ENCODE measurements around the gene POLA1.
A peak's percentile ranks its signal among the peaks of the same experiment; 100 is the strongest.
"Not testable (repeated sequence)": the region's sequence is repeated elsewhere in the genome, so short reads cannot be mapped to it uniquely, and the experiment has no call there.

POLA1 gene, protein sequence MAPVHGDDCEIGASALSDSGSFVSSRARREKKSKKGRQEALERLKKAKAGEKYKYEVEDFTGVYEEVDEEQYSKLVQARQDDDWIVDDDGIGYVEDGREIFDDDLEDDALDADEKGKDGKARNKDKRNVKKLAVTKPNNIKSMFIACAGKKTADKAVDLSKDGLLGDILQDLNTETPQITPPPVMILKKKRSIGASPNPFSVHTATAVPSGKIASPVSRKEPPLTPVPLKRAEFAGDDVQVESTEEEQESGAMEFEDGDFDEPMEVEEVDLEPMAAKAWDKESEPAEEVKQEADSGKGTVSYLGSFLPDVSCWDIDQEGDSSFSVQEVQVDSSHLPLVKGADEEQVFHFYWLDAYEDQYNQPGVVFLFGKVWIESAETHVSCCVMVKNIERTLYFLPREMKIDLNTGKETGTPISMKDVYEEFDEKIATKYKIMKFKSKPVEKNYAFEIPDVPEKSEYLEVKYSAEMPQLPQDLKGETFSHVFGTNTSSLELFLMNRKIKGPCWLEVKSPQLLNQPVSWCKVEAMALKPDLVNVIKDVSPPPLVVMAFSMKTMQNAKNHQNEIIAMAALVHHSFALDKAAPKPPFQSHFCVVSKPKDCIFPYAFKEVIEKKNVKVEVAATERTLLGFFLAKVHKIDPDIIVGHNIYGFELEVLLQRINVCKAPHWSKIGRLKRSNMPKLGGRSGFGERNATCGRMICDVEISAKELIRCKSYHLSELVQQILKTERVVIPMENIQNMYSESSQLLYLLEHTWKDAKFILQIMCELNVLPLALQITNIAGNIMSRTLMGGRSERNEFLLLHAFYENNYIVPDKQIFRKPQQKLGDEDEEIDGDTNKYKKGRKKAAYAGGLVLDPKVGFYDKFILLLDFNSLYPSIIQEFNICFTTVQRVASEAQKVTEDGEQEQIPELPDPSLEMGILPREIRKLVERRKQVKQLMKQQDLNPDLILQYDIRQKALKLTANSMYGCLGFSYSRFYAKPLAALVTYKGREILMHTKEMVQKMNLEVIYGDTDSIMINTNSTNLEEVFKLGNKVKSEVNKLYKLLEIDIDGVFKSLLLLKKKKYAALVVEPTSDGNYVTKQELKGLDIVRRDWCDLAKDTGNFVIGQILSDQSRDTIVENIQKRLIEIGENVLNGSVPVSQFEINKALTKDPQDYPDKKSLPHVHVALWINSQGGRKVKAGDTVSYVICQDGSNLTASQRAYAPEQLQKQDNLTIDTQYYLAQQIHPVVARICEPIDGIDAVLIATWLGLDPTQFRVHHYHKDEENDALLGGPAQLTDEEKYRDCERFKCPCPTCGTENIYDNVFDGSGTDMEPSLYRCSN (N-terminal part only)

DNA sequence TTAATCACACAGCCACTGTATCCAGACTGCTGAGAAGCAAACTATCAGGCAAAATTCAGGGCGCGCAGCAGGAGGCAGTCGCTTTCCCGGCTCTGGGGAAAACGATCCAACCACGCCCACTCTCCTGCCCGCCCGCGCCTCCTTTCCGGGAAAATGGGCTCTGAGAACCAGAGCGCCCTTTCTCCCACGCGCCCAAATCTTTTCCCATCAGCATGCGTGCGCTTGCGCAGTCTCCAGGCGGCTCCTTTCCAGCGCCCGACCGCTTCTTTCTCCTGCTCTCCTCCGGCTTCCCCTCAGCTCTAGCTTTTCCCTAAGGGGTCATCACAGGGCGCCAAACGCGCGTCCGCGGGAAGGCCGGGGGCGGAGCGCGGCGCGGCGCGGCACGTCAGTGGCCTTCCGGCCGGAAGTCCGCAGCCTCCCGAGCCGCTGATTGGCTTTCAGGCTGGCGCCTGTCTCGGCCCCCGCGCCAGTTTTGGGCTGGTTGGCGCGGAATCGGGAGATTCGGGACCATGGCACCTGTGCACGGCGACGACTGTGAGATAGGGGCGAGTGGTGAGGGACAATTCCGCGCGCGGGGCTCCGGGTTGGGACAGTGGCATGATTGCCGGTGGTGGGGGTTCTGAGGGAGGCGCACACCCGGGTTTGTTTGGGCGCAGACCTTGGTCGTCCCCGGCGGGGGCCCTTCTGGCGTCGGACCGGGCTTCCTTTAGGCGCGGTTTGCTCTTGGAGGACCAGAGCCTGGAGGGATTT, at the start of gene POLA1:
TSS of gene POLA1 (plus strand) at position 466 of the 750 bp plus-strand sequence. CDS start at position 510, 44 bp downstream.
- DNase-seq (ENCODE audit: low spot score), result peak; percentile 92

DNA sequence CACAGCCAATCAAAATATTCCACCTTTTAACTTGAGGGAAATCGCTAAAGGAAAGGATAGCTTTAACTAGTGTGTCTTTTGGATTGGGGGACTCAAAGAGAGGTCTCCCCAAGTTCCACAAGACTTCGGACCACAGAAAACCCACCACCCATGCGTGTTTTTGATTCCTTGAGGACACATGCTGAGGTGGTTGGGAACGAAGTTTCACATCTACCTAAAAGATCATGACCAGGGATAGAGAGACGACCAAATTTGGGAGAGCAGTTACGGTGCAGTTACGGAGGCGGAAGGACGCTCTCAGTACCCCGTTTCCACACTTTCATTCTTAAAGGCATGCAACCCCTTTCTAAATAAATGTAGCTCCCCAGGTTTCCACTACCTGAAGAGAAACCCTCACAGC, 47.7 kb upstream of the POLA1 start:
- DNase-seq (ENCODE audit: low spot score), result no peak

DNA sequence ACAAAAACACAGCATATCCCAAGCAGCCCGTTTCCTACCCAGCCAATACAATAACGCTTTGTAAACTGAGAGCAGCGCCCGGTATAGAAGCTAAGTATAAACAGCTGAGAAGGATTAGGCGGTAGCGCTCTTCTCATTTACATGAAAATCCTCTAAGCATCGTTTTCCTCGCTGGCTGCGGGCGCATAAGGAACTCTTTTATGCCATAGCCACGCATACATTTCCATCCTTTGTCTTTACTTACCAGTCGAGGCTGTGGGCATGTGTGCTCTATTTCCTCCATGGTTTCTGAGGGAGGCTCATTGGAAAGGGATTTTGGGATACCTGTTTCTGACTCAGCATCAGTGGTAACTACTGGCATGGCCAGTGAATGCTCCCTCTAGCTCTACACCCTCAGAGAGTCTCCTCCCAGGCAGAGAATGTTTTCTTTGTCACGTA, 47.0 kb upstream of the POLA1 start:
- DNase-seq (ENCODE audit: low spot score), result peak; percentile 67

DNA sequence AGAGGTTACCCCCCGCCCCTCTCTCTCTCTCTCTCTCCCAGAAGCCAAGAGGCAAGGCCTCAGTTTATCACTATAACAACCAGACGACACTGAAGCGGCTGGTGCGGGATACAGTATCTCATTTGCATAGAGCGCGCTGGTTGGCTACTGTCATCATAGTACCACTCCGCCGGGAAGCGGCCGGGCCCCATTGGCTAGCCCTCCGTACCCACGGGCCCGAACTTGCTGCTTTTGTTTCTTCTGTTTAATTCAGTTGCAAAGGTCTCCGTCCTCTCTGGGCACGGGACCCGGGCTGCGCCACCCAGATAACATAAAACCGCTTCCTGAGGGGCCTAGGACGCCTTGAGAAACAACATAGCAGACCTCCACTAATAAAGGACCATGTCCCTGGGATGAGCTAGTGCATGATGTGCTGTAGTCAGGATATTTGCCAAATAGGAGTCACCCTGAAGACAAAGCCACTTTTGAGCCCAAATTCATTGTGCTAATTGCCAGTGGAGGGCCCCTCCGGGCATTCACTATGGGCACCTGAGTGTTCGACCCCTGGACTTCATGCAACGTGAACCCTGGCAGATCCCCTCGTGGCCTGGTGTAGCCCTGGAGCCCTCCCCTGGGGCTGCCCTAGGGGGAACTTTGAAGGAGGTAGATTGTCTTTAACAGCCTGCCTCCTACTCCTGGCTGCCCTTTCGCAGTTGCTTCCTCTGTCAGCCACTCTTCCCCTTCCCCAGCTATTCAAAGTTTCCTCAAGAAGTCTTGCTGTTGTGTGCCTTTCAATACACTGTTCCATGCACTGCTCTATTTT, 46.3 kb upstream of the POLA1 start, which contains the start of gene PCYT1B:
TSS of gene PCYT1B (minus strand) at position 91 of the 802 bp plus-strand sequence. CDS start 242 bp downstream, outside the sequence.
- peak; percentile 76 for DNase-seq (ENCODE audit: low spot score)

DNA sequence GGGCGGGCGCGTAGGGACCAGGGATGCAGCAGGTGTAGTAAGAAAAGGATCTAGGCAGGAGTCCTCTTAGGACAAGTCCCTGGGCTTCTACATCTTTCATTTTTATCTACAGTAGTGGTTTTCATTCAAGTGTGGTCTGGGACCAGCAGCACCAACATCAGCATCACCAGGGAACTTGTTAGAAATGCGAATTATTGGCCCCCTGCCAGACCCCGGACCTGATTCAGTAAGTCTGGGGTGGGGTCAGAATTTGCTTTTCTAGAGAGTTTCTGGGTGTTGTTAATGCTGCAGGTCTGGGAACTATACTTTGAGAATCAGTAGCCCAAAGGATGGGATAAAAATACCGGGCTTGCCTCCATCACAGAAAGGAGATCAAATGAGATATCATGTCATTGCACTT, 45.2 kb upstream of the POLA1 start:
- no peak for DNase-seq (ENCODE audit: low spot score)

DNA sequence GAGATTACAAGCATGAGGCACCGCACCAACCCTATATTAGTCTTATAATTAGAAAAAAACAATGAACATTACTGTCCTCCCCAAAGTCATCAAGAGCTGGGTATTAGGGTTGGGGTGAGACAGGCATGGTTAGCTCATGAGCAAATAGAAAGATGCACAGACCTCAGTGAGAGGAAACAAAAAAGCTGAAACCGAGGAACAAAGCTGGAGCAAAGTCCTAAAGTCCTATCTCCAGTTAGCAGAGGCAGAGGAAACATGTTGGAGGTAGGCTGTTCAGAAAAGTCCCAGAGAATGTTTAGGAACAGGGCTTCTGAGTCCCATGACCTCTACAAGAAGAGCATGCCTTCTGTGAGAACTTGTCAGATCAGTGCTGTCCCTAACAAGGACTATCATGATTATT, 41.9 kb upstream of the POLA1 start:
- DNase-seq (ENCODE audit: low spot score), result no peak

DNA sequence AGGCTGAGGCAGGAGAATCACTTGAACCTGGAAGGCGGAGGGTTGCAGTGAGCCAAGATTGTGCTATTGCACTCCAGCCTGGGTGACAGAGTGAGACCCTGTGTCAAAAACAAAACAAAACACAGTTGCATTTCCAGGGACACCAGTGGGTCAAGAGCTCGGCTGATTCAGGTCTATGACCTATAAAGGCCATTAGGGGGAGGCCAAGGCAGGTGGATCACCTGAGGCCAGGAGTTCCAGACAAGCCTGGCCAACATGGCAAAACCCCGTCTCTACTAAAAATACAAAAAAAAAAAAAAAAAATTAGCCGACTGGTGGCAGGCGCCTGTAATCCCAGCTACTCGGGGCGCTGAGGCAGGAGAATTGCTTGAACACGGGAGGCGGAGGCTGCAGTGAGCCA, 38.0 kb upstream of the POLA1 start:
- not testable (repeated sequence) for DNase-seq (ENCODE audit: low spot score)

DNA sequence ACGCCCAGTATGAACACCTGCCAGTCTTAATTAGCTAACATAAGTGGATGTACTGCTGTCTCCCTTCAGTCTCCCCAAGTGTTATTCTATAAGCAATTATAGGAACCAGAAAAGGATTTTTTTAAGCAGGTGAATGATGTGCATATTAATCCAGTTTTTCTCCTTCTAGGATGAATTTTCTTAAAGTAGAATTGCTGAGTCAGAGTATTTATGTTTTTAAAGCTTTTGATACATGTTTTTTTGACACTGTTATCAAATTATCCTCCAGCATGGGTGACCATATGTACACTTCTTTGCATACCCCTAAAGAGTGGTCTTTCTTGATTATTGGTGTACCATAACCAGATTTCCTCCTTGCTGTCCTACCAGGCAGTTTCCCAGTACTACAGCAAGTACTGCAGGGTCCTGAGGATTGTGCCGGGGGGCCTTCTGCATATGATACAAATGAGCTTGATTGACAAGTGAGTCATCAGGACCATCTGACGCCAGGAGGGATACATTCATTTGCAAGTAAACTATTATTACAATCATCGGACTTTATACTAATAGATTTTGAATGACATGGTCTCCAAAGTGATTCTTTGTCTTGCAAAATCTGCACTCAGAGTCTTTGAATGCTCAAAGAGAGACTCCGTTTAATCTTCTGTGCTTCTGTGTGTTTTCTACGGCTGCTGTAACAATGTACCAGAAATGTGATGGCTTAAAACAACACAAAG, 35.9 kb upstream of the POLA1 start:
- DNase-seq (ENCODE audit: low spot score), result no peak

DNA sequence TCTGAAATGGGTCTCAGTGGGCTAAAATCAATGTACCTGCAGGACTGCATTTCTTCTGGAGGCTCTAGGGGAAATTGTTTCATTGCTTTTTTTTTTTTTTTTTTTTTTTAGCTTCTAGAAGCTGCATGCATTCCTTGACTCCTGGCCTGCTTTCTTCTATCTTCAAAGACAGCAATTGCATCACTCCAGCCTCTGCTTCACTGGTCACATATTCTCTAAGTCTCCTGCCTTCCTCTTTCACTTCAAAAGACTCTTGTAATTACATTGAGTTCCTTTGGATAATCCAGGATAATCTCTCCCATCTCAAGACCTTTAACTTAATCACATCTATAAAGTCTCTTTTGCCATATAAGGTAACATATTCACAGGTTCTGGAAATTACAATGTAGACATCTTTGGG, 35.3 kb upstream of the POLA1 start:
- DNase-seq (ENCODE audit: low spot score), result no peak

DNA sequence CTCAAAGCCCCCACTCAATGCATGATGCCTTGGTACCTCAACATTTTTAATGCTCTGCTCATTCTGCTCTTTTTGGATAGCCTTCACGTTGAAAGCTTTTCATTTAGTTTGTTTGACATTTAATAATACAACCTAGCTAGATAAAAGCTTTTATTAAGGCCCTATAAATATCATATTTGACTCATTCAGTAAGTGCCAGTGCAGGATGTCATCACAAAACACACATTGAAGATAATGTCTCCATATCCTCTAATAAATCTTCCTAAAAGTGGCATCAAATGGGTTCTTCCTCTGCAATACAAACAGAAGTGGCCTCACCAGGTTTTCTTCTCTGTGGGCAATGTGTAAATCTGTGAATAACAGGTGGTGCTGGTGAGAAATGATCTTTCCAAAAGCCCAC, 34.6 kb upstream of the POLA1 start:
- DNase-seq (ENCODE audit: low spot score), result no peak

DNA sequence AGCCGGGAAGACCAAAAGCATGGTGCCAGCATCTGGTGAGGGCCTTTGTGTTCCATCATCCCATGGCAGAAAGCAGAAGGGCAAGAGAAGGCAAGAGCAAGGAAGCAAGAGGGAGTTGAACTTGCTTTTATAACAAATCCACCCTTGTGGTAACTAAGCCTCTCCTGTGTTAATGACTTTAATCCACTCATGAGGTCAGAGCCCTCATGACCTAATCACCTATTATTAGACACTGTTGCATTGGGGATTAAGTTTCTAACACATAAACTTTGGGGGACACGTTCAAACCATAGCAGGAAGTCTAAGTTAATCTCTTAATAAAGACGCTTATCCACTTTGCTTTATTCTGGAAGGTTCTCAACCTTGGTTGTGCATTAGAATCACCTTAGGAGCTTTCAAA, 34.1 kb upstream of the POLA1 start:
- DNase-seq (ENCODE audit: low spot score), result no peak

DNA sequence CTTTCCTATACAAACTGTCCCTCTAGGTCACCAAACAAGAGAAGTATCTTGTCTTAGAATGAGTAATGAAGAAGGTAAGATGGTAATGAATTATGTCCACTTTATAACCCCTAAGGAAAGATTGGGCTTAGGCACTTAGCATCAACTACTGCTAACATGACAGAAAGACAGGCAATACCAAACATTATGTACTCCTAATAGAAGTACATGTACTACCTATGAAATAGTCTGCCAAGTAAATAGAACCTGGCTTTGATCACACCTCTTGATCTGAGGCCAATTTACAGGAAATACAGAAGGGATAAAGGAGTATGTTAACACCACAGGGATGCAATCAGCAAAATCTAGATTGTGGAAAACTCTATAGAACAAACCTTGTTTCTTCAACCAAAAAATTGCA, 32.4 kb upstream of the POLA1 start:
- DNase-seq (ENCODE audit: low spot score), result no peak

DNA sequence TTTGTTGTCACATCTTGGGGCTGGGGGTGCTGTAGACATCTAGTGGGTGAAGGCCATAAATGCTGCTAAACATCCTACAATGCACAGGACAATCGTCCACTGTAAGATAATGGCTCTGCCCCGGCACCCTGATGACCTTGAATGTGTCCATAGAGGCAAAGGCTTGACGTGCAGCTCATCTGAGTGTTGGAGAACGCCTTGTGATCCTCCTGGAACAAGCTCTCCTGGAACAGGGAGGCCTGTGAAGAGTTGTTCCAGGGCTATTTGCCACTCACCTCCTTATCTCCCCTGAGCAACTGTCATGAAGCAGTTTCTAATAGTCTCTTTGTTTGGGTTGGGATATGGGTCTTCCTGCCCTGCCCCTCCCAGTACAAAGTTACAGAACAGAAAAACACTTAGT, 31.4 kb upstream of the POLA1 start:
- DNase-seq (ENCODE audit: low spot score), result no peak

DNA sequence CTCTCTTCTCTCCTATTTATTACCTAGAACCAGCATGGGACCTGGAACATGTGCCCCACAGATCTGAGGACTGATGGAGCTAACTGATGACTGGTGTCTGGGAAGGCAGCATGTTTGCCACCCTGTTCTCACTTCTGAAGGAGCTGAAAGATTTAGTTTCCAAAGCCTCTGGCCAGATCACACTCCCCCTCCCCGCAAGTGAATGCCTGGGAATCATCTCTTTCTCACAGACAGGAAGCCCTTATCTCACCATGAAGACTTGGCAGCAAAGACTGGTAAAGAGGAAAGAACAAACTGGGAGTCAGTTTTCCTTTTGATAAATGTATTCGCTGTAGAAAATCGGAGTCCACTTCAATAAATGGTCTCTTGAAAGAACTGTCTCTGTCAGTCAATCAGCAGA, 25.6 kb upstream of the POLA1 start:
- DNase-seq (ENCODE audit: low spot score), result no peak

DNA sequence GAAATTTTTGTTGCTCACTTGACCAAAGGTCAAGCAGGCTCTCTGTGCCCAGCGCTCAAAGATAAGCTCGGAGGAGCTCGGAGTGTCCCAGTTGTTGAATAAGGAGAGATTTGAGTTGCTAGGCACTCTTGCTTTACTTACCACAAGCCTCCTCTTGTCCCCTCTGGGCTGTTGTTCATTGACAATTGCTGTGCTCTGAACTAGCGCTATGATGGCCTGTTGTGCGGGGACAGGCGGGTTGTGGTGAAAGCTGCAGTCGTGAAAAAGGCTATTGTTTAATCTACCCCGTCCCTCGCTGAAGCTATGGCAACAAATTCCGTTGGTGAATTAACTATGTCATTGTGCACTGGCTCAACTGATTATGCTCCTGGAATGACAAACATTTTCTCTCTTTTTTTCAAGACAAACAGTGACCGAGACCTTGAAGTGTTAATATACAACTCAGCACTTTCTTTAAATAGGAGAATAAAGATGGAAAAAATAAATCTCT, 21.0 kb upstream of the POLA1 start:
- no peak for DNase-seq (ENCODE audit: low spot score)

DNA sequence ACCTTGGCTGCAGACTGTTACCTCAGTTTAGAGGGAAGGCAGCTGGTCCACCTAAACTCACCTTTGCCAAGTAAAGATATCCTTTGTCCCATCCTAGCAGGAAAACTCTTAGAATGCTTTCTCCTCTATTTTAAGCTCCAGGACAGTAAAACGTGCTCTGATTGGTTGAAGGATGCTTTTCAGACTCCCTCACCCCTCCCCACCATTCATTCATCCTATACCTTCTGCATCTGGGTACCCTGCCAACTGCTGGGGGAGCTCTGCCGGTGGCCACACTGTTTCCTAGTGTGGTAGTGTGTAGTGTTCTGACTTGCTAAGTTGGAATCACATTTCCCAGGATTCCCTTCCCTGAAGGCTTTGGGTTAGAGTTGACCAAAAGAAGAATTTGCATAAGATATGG, 20.3 kb upstream of the POLA1 start:
- no peak for DNase-seq (ENCODE audit: low spot score)

DNA sequence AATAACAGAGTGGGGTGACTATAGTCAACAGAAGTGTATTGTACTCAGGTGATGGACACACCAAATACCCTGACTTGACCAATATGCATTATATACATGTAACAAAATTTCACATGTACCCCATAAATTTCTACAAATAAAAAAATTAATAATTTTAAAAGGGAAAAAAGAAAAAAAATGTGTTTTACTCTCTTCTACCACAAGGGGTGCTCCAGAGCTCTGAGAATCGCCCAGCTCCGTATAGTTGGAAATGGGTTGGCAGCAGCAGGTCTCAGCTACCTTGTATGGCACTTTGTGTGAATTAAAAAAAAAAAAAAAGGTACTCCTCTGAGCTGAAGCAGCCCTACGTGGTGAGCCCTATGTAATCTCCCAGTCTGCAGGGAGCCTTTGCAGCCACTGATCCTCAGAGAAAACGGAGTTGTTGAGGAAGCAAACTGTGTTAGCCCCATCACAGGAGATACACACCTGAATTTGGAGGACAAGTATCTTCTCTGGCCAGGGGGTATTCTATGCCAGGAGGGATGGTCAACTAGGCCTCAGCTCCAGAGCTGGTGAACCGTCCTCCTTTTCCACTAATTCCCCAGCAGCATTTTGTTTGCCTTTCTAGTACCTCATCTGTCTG, 17.2 kb upstream of the POLA1 start:
- no peak for DNase-seq (ENCODE audit: low spot score)

DNA sequence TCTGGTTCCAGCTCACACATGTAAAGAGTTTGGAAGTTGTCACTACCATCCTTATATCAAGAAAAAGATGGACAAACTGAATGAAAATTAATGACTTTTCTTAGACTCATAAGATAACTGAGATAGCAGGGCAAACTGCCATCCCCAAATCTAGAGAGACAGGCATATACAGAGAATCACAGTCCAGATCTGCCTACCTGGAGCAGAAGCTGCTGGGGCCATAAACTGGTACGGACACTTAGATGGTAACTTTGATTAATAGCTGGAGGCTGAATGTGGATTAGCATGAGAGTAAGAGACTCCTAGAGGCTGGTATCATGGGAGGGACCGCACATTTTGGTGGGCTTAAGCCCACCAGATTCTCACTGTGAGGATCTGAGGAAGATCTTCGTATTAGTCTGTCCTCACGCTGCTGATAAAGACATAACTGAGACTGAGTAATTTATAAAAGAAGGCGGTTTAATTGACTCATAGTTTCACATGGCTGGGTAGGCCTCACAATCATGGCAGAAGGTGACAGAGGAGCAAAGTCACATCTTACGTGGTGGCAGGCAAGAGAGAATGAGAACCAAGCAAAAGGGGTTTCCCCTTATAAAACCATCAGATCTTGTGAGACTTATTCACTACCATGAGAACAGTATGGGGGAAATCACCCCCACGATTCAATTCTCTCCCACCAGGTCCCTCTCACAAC, 10.8 kb upstream of the POLA1 start:
- DNase-seq (ENCODE audit: low spot score), result no peak

DNA sequence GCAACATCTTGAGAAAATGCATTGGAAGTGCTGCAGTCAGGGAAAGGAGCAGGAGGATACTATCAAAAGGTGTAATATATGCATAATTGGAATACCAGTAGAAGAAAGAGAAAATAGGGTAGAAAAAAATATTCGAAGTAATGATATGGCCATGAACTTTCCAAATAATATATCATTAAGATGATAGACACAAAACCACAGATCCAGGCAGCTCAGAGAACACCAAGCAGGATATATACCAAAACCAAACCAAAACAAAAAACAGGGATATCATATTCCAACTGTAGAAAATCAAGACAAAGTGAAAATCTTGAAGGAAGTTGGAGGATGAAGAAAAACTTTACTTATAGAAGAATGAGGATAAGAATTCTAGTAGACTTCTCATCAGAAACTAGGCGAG, 9.7 kb upstream of the POLA1 start:
- no peak for DNase-seq (ENCODE audit: low spot score)

Measured in left forelimb (tissue), 1 donor.